Choroid plexus epithelial cell (primary cell): Measurements from ENCODE around the gene TXNDC17.
A peak's percentile ranks its signal among the peaks of the same experiment; 100 is the strongest.

Experiments used
- DNase-seq: peaks from one replicate; pipeline ENCODE4 v3.0.0-alpha.2; 2010; ENCODE audit warnings: low read depth
- H3K4me3 ChIP-seq: 2 replicates; pipeline ENCODE4 v1.5.1; 2011; ENCODE audit warnings: low read depth, mild to moderate bottlenecking, control low read depth, low read length, moderate library complexity
- TF ChIP-seq, protein P1 (sequence below): conservative IDR thresholded peaks from 2 replicates; pipeline ENCODE4 v1.5.1; 2011; ENCODE audit warnings: low read depth, mild to moderate bottlenecking, control low read depth, inconsistent platforms, low read length, moderate library complexity

TXNDC17 gene

GRCh38 chr17:6636105-6636504 lies 4.8 kb upstream of the TXNDC17 start:
- TF ChIP-seq, protein P1, sequence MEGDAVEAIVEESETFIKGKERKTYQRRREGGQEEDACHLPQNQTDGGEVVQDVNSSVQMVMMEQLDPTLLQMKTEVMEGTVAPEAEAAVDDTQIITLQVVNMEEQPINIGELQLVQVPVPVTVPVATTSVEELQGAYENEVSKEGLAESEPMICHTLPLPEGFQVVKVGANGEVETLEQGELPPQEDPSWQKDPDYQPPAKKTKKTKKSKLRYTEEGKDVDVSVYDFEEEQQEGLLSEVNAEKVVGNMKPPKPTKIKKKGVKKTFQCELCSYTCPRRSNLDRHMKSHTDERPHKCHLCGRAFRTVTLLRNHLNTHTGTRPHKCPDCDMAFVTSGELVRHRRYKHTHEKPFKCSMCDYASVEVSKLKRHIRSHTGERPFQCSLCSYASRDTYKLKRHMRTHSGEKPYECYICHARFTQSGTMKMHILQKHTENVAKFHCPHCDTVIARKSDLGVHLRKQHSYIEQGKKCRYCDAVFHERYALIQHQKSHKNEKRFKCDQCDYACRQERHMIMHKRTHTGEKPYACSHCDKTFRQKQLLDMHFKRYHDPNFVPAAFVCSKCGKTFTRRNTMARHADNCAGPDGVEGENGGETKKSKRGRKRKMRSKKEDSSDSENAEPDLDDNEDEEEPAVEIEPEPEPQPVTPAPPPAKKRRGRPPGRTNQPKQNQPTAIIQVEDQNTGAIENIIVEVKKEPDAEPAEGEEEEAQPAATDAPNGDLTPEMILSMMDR: no peak
- no peak overlapping the region for H3K4me3 ChIP-seq
- no peak for DNase-seq

DNA sequence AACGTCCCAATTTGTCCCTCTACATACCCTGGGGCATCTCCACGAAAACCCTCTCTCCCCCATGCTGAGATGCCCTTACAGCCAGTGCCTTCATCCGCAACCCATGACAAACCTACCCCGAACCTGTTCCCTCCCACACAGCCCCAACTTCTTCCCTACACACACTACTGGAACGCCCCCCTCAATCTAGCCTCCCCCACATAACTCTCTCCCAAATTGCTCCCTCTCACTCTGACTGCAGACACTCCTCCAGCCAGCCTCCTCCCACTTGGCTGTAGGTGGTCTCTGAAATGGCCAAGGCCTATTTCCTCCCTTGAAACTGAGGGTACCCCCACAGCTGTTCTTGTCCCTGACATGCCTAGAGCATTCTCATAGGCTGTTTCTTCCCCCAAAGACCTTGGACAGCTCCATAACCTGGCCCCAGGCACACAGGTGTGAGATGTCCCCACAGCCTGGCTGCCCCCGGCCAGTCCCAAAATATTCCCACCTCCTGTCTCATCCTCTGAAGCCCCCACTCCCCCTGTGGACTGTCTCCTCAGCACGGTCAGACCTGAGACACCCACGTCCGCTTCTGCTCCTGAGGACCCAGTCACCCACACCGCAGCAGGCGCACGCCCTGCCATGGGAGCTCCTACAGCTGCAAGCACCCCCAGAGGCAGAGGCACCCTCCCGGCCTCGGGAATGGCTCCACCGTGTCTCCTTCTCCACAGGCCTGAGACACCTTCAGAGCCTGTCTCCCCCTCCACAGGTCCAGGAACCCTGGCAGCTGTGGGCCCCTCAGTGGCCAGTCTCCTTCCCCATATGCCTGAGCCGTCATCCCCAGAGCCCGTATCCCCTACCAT lies 4.0 kb upstream of the TXNDC17 start:
- no peak overlapping the region for H3K4me3 ChIP-seq
- DNase-seq: no peak
- TF ChIP-seq, protein P1: no peak

- DNase-seq: no peak
- TF ChIP-seq, protein P1: no peak
- H3K4me3 ChIP-seq: no peak overlapping the region
Measured at GRCh38 chr17:6637458-6637840, 3.4 kb upstream of the TXNDC17 start.

DNA sequence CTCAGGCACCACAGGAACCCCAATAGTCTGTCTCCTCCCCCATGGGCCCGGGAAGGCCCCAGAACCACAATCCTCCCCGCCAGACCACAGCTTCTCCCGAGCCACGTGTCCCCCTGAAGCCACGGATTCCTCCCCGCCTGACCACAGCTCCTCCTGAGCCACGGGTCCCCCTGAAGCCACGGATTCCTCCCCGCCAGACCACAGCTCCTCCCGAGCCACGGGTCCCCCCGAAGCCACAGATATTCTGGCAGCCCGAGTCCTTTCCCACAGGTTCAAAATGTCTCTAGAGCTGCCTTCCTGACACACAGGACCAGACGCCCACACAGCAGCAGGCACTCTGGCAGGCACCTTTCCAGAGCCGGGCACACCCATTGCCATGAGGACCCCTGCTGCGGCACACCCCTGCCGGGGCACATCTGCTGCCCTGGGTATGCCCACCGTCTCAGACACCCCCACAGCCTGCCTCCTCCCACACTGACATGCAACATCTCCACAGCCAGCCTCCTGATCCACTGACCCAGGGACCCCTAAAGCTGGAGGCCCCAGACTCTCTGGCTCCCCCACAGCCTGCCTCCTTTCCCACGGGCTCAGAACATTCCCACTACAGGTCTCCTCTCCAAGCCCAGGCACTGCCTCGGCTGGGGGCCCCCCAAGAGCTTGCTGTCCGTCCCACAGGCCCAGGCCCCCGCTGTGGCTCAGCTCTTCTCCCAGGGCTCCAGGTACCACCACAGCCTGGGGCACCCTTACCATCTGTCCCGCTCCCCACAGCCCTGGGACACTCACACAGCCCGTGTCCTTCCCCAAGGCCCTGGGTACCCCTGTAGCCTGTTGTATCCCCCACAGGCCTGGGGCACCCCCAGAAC lies 2.6 kb upstream of the TXNDC17 start:
- no peak overlapping the region for H3K4me3 ChIP-seq
- TF ChIP-seq, protein P1: no peak
- no peak for DNase-seq

- peak overlapping the region; percentile 76 for H3K4me3 ChIP-seq
- DNase-seq: no peak
- TF ChIP-seq, protein P1: no peak
Measured at GRCh38 chr17:6639014-6639585, 1.8 kb upstream of the TXNDC17 start.

GRCh38 chr17:6639586-6640535 lies 999 bp upstream of the TXNDC17 start:
- TF ChIP-seq, protein P1: no peak
- DNase-seq: peak; percentile 57
- H3K4me3 ChIP-seq: peak overlapping the region; percentile 76
